Parathyroid adenoma (tissue), 2 donors: ENCODE results near the gene RCAN3.

Experiments used
- H2AFZ ChIP-seq: fragments of 300-600 bp; sonication (generic); one replicate; pipeline ENCODE4 v1.7.0; 2017; ENCODE audit warnings: antibody characterized with exemption, mild to moderate bottlenecking
- H3K27ac ChIP-seq: fragments of 300-600 bp; sonication (generic); one replicate; pipeline ENCODE4 v1.7.0; 2017
- H3K27me3 ChIP-seq: fragments of 300-600 bp; sonication (generic); one replicate; pipeline ENCODE4 v1.7.0; 2017; ENCODE audit warnings: low read length; ENCODE audit not compliant: control insufficient read depth, insufficient read depth
- H3K36me3 ChIP-seq: fragments of 300-600 bp; sonication (generic); one replicate; pipeline ENCODE4 v1.7.0; 2017; ENCODE audit warnings: low read length; ENCODE audit not compliant: control insufficient read depth, insufficient read depth
- H3K4me1 ChIP-seq: fragments of 300-600 bp; sonication (generic); one replicate; pipeline ENCODE4 v1.7.0; 2017; ENCODE audit warnings: control low read depth
- H3K4me2 ChIP-seq: fragments of 300-600 bp; sonication (generic); one replicate; pipeline ENCODE4 v1.7.0; 2017; ENCODE audit warnings: low read length
- H3K4me3 ChIP-seq: fragments of 300-600 bp; sonication (generic); one replicate; pipeline ENCODE4 v1.7.0; 2017; ENCODE audit warnings: low read depth, low read length
- H3K79me2 ChIP-seq: fragments of 300-600 bp; sonication (generic); one replicate; pipeline ENCODE4 v1.7.0; 2017; ENCODE audit warnings: control low read depth
- H3K9ac ChIP-seq: fragments of 300-600 bp; sonication (generic); one replicate; pipeline ENCODE4 v1.7.0; 2017; ENCODE audit warnings: mild to moderate bottlenecking
- H3K9me3 ChIP-seq: fragments of 300-600 bp; sonication (generic); one replicate; pipeline ENCODE4 v1.7.0; 2017; ENCODE audit warnings: low read length; ENCODE audit not compliant: control insufficient read depth
- TF ChIP-seq, protein P1 (sequence below): fragments of 300-600 bp; sonication (generic); IDR thresholded peaks from one replicate; pipeline ENCODE4 v1.7.0; 2017; ENCODE audit warnings: antibody characterized with exemption, mild to moderate bottlenecking
- donor health status: primary hyperparathyroidism.

The RCAN3 gene

GRCh38 chr1:24572301-24572700 is 69.7 kb downstream of the RCAN3 start:
- no peaks in the 10 kb centered on the region for H3K9me3 ChIP-seq

DNA sequence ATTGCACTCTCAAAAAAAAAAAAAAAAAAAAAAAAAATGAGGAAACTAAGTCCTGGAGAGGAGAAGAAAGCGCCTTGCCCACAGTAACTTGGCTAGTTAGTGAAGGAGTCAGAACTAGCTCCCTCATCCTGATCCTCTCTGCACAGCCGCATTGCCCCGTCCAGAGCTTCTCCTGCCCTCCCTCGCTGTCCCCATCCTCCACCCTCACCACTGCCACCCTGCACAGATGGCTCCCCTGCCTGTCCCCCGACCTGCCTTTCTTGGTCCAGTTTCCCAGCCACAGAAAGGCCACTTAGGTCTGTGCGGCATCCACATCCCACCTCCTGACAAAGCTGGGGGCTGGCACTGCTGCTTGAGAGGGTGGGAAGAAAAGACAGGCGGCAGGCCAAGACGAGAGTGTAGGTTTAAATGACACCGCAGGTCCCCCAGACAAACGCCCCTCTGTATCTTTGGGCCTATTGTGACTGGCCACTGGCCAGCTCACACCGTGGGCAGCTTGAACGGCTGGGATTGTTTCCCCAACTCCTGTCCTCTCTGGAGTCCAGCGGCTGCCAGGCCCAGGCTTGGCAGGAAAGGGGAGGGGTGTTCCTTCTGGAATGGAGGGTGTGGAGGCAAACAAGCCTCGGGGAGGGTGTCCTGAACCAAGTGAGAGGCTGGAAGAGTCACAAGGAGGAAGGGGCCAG is 73.4 kb downstream of the RCAN3 start:
- no peaks in the 10 kb centered on the region for H3K36me3 ChIP-seq
- no peak overlapping the region for H2AFZ ChIP-seq
- H3K27me3 ChIP-seq: no peaks in the 10 kb centered on the region
- H3K9ac ChIP-seq: no peak overlapping the region
- no peaks in the 10 kb centered on the region for H3K79me2 ChIP-seq
- no peaks in the 10 kb centered on the region for H3K9me3 ChIP-seq
- H3K27ac ChIP-seq: no peak overlapping the region
- no peaks in the 10 kb centered on the region for H3K4me1 ChIP-seq
- no peak overlapping the region for H3K4me2 ChIP-seq
- H3K4me3 ChIP-seq: no peak overlapping the region
- TF ChIP-seq, protein P1, sequence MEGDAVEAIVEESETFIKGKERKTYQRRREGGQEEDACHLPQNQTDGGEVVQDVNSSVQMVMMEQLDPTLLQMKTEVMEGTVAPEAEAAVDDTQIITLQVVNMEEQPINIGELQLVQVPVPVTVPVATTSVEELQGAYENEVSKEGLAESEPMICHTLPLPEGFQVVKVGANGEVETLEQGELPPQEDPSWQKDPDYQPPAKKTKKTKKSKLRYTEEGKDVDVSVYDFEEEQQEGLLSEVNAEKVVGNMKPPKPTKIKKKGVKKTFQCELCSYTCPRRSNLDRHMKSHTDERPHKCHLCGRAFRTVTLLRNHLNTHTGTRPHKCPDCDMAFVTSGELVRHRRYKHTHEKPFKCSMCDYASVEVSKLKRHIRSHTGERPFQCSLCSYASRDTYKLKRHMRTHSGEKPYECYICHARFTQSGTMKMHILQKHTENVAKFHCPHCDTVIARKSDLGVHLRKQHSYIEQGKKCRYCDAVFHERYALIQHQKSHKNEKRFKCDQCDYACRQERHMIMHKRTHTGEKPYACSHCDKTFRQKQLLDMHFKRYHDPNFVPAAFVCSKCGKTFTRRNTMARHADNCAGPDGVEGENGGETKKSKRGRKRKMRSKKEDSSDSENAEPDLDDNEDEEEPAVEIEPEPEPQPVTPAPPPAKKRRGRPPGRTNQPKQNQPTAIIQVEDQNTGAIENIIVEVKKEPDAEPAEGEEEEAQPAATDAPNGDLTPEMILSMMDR: no peak

More at GRCh38 chr1:24572301-24572700, 69.7 kb downstream of the RCAN3 start:
- TF ChIP-seq, protein P1: no peak
- H3K4me3 ChIP-seq: no peak overlapping the region
- no peak overlapping the region for H3K9ac ChIP-seq
- H3K36me3 ChIP-seq: no peaks in the 10 kb centered on the region
- H3K27ac ChIP-seq: no peak overlapping the region
- H2AFZ ChIP-seq: no peak overlapping the region
- H3K79me2 ChIP-seq: no peaks in the 10 kb centered on the region
- H3K4me2 ChIP-seq: no peak overlapping the region
- no peaks in the 10 kb centered on the region for H3K4me1 ChIP-seq
- H3K27me3 ChIP-seq: no peaks in the 10 kb centered on the region

- Histone ChIP-seq H3K36me3 (no peaks in the 10 kb centered on the region), H3K4me3 (no peak overlapping the region), H3K9me3 (no peaks in the 10 kb centered on the region), H3K4me1 (no peaks in the 10 kb centered on the region), H3K9ac (no peak overlapping the region), H2AFZ (no peak overlapping the region), H3K4me2 (no peak overlapping the region), H3K27me3 (no peaks in the 10 kb centered on the region), H3K27ac (no peak overlapping the region), H3K79me2 (no peaks in the 10 kb centered on the region)
- TF ChIP-seq, protein P1: no peak
Observed at GRCh38 chr1:24578846-24579245, 76.2 kb downstream of the RCAN3 start.

- Histone ChIP-seq H3K4me3 (no peak overlapping the region), H3K27ac (no peak overlapping the region), H3K27me3 (no peaks in the 10 kb centered on the region), H3K36me3 (no peaks in the 10 kb centered on the region), H3K4me1 (no peaks in the 10 kb centered on the region), H3K9ac (no peak overlapping the region), H3K79me2 (no peaks in the 10 kb centered on the region), H3K4me2 (no peak overlapping the region), H2AFZ (no peak overlapping the region), H3K9me3 (no peaks in the 10 kb centered on the region)
- TF ChIP-seq, protein P1: no peak
Observed at GRCh38 chr1:24580756-24581155, 78.1 kb downstream of the RCAN3 start.

- H3K79me2 ChIP-seq: no peaks in the 10 kb centered on the region
- no peak overlapping the region for H3K27ac ChIP-seq
- TF ChIP-seq, protein P1: no peak
- no peaks in the 10 kb centered on the region for H3K27me3 ChIP-seq
- H3K9me3 ChIP-seq: no peaks in the 10 kb centered on the region
- no peak overlapping the region for H3K4me3 ChIP-seq
- no peaks in the 10 kb centered on the region for H3K36me3 ChIP-seq
- H3K4me1 ChIP-seq: no peaks in the 10 kb centered on the region
- H3K9ac ChIP-seq: no peak overlapping the region
- no peak overlapping the region for H2AFZ ChIP-seq
- no peak overlapping the region for H3K4me2 ChIP-seq
Observed at GRCh38 chr1:24584171-24584647, 81.6 kb downstream of the RCAN3 start.
